Endothelial cell of umbilical vein (primary cell): ENCODE data around the gene SCAP. TPM values are rescaled to one million over a fixed set of nuclear protein-coding genes. Genes with fewer than 3 reads are reported as not detected.

Experiments
- BruUV-seq: library from RNA; stranded (reverse); fragments of 400-500 nt; replicated peaks from 2 replicates; lab custom pipeline; 2021; lab: Mats Ljungman, UMichigan
- CTCF ChIA-PET: fragments of 300-600, 350-600 bp; sonication (Branson Sonifier 250); formaldehyde crosslinking; loops from one replicate; lab custom pipeline; 2021; ENCODE audit warnings: antibody characterized with exemption, inconsistent platforms; lab: Charles Lee
- POLR2A ChIA-PET: fragments of 300-600, 350-600 bp; sonication (Branson Sonifier 250); formaldehyde crosslinking; loops from one replicate; lab custom pipeline; 2021; ENCODE audit warnings: antibody characterized with exemption, inconsistent platforms; lab: Charles Lee
- DNase-seq: peaks from one replicate; pipeline ENCODE4 v3.0.0-alpha.2; 2011; ENCODE audit warnings: low read depth, low spot score
- FAIRE-seq: peaks from 2 replicates; lab custom pipeline; 2011; peaks lifted over from hg19 to GRCh38; lab: Jason Lieb, UNC
- H2AFZ ChIP-seq: 2 replicates; pipeline ENCODE4 v1.6.0; 2012; ENCODE audit warnings: low read depth, low read length, control low read depth, inconsistent platforms
- H3K27ac ChIP-seq: 2 replicates; pipeline ENCODE4 v1.5.1; 2011; ENCODE audit warnings: low read depth, mild to moderate bottlenecking, control low read depth, low read length, moderate library complexity; ENCODE audit not compliant: insufficient read depth
- H3K27me3 ChIP-seq, 2 experiments: 2 replicates each; pipeline versions ENCODE4 v1.6.0 to v1.6.1; 2011; ENCODE audit warnings: low read length in 2 of 2, mixed read lengths in 1 of 2; ENCODE audit not compliant: control insufficient read depth in 2 of 2, insufficient read depth in 2 of 2
- H3K36me3 ChIP-seq, 2 experiments: 2 replicates in 1 of 2; 3 replicates in 1 of 2; pipeline ENCODE4 v1.5.1; 2011; ENCODE audit warnings: low read length in 2 of 2, mild to moderate bottlenecking in 1 of 2, moderate library complexity in 1 of 2; ENCODE audit not compliant: control insufficient read depth in 2 of 2, insufficient read depth in 2 of 2; ENCODE audit errors: extremely low read depth in 1 of 2
- H3K4me1 ChIP-seq: 3 replicates; pipeline ENCODE4 v1.5.1; 2011; ENCODE audit warnings: mild to moderate bottlenecking, low read length; ENCODE audit not compliant: control insufficient read depth, insufficient read depth; ENCODE audit errors: extremely low read depth
- H3K4me2 ChIP-seq: 2 replicates; pipeline ENCODE4 v1.6.1; 2011; ENCODE audit warnings: low read length, control low read depth, mixed read lengths; ENCODE audit not compliant: insufficient read depth
- H3K4me3 ChIP-seq, 3 experiments: fragments of 200-600 bp in 1 of 3; sonication (generic), shearing (Covaris generic) in 1 of 3; replicated peaks in 1 of 3; 2 replicates each; pipeline ENCODE4 v1.5.1; 2011 to 2016; ENCODE audit warnings: control low read depth in 3 of 3, low read length in 3 of 3, mild to moderate bottlenecking in 2 of 3, inconsistent platforms in 1 of 3, low read depth in 1 of 3, moderate library complexity in 1 of 3; ENCODE audit not compliant: insufficient read depth in 1 of 3
- H3K79me2 ChIP-seq: 2 replicates; pipeline ENCODE4 v1.6.0; 2012; ENCODE audit warnings: low read length, inconsistent platforms; ENCODE audit not compliant: control insufficient read depth, insufficient read depth
- H3K9ac ChIP-seq: replicated peaks from 2 replicates; pipeline ENCODE3; 2011; ENCODE audit warnings: low read length, control low read depth; ENCODE audit not compliant: insufficient read depth; ENCODE audit errors: extremely low read depth
- H3K9me1 ChIP-seq: replicated peaks from 3 replicates; pipeline ENCODE4 v1.6.0; 2011; ENCODE audit warnings: mild to moderate bottlenecking, low read length; ENCODE audit not compliant: control insufficient read depth, insufficient read depth; ENCODE audit errors: extremely low read depth
- H3K9me3 ChIP-seq: replicated peaks from 2 replicates; pipeline ENCODE4 v1.5.1; 2012; ENCODE audit warnings: low read length, inconsistent platforms; ENCODE audit not compliant: control insufficient read depth, insufficient read depth
- H4K20me1 ChIP-seq: replicated peaks from 2 replicates; pipeline ENCODE3; 2011; ENCODE audit warnings: mild to moderate bottlenecking, low read length; ENCODE audit not compliant: control insufficient read depth, insufficient read depth; ENCODE audit errors: extremely low read depth
- EZH2 ChIP-seq: IDR thresholded peaks from 2 replicates; pipeline ENCODE4 v1.6.1; 2012; ENCODE audit warnings: borderline replicate concordance, low read depth, mild to moderate bottlenecking, moderate library complexity, low read length, inconsistent platforms; ENCODE audit not compliant: severe bottlenecking
- FOS ChIP-seq: IDR thresholded peaks from 2 replicates; pipeline ENCODE4 v1.6.1; 2011; ENCODE audit warnings: mild to moderate bottlenecking, low read length, moderate library complexity, borderline replicate concordance; ENCODE audit not compliant: insufficient read depth
- GATA2 ChIP-seq: IDR thresholded peaks from 2 replicates; pipeline ENCODE4 v1.7.0; 2011; ENCODE audit warnings: low read depth, mild to moderate bottlenecking, moderate library complexity, mixed read lengths, low read length; ENCODE audit not compliant: insufficient read length, insufficient read depth
- JUN ChIP-seq: IDR thresholded peaks from 2 replicates; pipeline ENCODE4 v1.6.1; 2011; ENCODE audit warnings: borderline replicate concordance, low read depth; ENCODE audit not compliant: insufficient read length, insufficient read depth
- MYC ChIP-seq: IDR thresholded peaks from one replicate; pipeline ENCODE4 v1.6.1; 2011; ENCODE audit warnings: mild to moderate bottlenecking, low read depth, low read length
- POLR2A ChIP-seq: IDR thresholded peaks from 2 replicates; pipeline ENCODE4 v1.6.1; 2012; ENCODE audit warnings: low read depth, mild to moderate bottlenecking, control low read depth, low read length
- POLR2AphosphoS5 ChIP-seq: IDR thresholded peaks from 2 replicates; pipeline ENCODE4 v1.6.1; 2012; ENCODE audit warnings: low read depth, mild to moderate bottlenecking, control low read depth, low read length, moderate library complexity; ENCODE audit not compliant: insufficient read depth
- dilution Hi-C: fragments of 300-500 bp; cut with MboI; formaldehyde crosslinking; loops from one replicate; pipeline ENCODE4 v1.15.0; 2019; ENCODE audit warnings: low sequenced_read_pairs; ENCODE audit not compliant: extremely low pct_ligation_motif_present
- intact Hi-C: fragments of 100-400 bp; cut with micrococcal nuclease; formaldehyde crosslinking; loops from one replicate; pipeline ENCODE4 v1.10.0; 2022
- polyA plus RNA-seq, 4 experiments: library from polyadenylated mRNA; depleted of rRNA in 3 of 4; stranded (reverse) in 3 of 4; unstranded in 1 of 4; fragments of >200 nt; gene quantifications; 2 replicates each; pipeline versions ENCODE4 v1.2.1 to v1.2.3, GENCODE V29; 2011 to 2012; ENCODE audit warnings: missing spikeins in 1 of 4
- total RNA-seq: library from RNA; stranded (reverse); gene quantifications from 2 replicates; pipeline ENCODE4 v1.2.3, GENCODE V29; 2021
- TF ChIP-seq, protein P1 (sequence below), 2 donors: IDR thresholded peaks; 1 replicate in 1 of 2; 2 replicates in 1 of 2; pipeline ENCODE4 v1.5.1; 2011; ENCODE audit warnings: low read length in 2 of 2, mild to moderate bottlenecking in 2 of 2, moderate library complexity in 2 of 2, control low read depth in 1 of 2, inconsistent platforms in 1 of 2, low read depth in 1 of 2; ENCODE audit not compliant: insufficient read depth in 1 of 2; ENCODE audit errors: extremely low read depth in 1 of 2
- TF ChIP-seq, protein P2 (sequence below): IDR thresholded peaks from 2 replicates; pipeline ENCODE4 v1.6.1; 2011; ENCODE audit not compliant: insufficient read depth, insufficient read length

Gene SCAP
- total and polyA plus RNA-seq, 2 donors (not counting 3 experiments of a cell fraction or from before 2014, with no cell fraction given): 34.7 to 59.0 TPM

DNA sequence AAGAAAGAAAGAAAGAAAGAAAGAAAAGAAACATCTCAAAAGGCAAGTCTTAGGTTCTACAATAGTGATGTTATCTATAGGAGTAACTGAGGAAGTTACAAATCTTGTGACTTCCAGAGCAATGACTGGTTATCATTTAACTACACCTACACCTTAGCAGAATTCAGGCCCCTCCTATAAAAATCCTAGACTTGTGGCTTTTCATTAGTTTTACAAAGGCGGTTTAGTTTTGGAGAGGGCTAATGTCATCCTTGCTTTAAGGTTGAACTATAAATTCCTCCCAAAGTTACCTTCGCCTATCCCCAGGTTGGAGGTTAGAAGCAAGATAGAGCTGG lies 4.1 kb upstream of the SCAP start:
- Histone ChIP-seq H4K20me1 (no peaks in the 10 kb centered on the region), H3K27me3 (no peaks in the 10 kb centered on the region), H3K79me2 (peaks cover 6% of the 10 kb centered on the region), H3K4me2 (no peak overlapping the region), H3K4me1 (no peaks in the 10 kb centered on the region), H3K27ac (no peak overlapping the region), H3K4me3 (no peak overlapping the region), H3K9ac (no peak overlapping the region), H3K9me1 (no peaks in the 10 kb centered on the region), H3K36me3 (no peaks in the 10 kb centered on the region), H3K9me3 (no peaks in the 10 kb centered on the region), H2AFZ (no peak overlapping the region)
- FAIRE-seq: no peak
- intact Hi-C loops (no loop called here), dilution Hi-C loops (no loop called here)
- POLR2A ChIA-PET: no interaction called here
- TF ChIP-seq, protein P1, sequence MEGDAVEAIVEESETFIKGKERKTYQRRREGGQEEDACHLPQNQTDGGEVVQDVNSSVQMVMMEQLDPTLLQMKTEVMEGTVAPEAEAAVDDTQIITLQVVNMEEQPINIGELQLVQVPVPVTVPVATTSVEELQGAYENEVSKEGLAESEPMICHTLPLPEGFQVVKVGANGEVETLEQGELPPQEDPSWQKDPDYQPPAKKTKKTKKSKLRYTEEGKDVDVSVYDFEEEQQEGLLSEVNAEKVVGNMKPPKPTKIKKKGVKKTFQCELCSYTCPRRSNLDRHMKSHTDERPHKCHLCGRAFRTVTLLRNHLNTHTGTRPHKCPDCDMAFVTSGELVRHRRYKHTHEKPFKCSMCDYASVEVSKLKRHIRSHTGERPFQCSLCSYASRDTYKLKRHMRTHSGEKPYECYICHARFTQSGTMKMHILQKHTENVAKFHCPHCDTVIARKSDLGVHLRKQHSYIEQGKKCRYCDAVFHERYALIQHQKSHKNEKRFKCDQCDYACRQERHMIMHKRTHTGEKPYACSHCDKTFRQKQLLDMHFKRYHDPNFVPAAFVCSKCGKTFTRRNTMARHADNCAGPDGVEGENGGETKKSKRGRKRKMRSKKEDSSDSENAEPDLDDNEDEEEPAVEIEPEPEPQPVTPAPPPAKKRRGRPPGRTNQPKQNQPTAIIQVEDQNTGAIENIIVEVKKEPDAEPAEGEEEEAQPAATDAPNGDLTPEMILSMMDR (IDR thresholded peaks at IDR 0.05; ENCODE audit: extremely low read depth in 1 of 2, insufficient read depth in 1 of 2, low read depth in 1 of 2, low read length in 2 of 2): no peak
- TF ChIP-seq POLR2AphosphoS5 (no peak), POLR2A (no peak), MYC (no peak), JUN (no peak), FOS (no peak), GATA2 (no peak), EZH2 (no peak)
- TF ChIP-seq, protein P2, sequence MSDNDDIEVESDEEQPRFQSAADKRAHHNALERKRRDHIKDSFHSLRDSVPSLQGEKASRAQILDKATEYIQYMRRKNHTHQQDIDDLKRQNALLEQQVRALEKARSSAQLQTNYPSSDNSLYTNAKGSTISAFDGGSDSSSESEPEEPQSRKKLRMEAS: no peak
- CTCF ChIA-PET: interaction anchor here (1.0 kb wide), 2 partner anchors 57 to 59 kb away, joined by 3 read pairs; no protein-coding TSS in a partner anchor
- BruUV-seq: no TSS peak
- no peak for DNase-seq
